IMR-90 (cell line): ENCODE measurements around the gene EVI2A.

Experiments used
- BHLHE40 ChIP-seq: fragments of 150-350 bp; IDR thresholded peaks from 2 replicates; pipeline ENCODE4 v1.6.1; 2016; ENCODE audit warnings: mild to moderate bottlenecking, low read depth, low read length
- CEBPB ChIP-seq: IDR thresholded peaks from 2 replicates; pipeline ENCODE4 v1.6.1; 2012; ENCODE audit warnings: low read depth, low read length, improper control_type of control experiment
- CTCF ChIP-seq: conservative IDR thresholded peaks from 2 replicates; pipeline ENCODE4 v1.5.1; 2012; ENCODE audit warnings: mild to moderate bottlenecking, low read depth, low read length, improper control_type of control experiment
- ELK1 ChIP-seq: fragments of 150-350 bp; IDR thresholded peaks from 2 replicates; pipeline ENCODE4 v1.6.1; 2016; ENCODE audit warnings: low read depth, mild to moderate bottlenecking, low read length, moderate library complexity, borderline replicate concordance
- MAFK ChIP-seq: IDR thresholded peaks from 2 replicates; pipeline ENCODE4 v1.6.1; 2012; ENCODE audit warnings: low read depth, low read length, improper control_type of control experiment
- MXI1 ChIP-seq: IDR thresholded peaks from 2 replicates; pipeline ENCODE4 v1.6.1; 2012; ENCODE audit warnings: low read depth, mild to moderate bottlenecking, low read length, moderate library complexity, borderline replicate concordance
- POLR2A ChIP-seq: IDR thresholded peaks from 2 replicates; pipeline ENCODE4 v1.6.1; 2012; ENCODE audit warnings: mild to moderate bottlenecking, low read depth, low read length
- RAD21 ChIP-seq: IDR thresholded peaks from 2 replicates; pipeline ENCODE4 v1.6.1; 2012; ENCODE audit warnings: low read length, improper control_type of control experiment
- RCOR1 ChIP-seq: IDR thresholded peaks from 2 replicates; pipeline ENCODE4 v1.6.1; 2012; ENCODE audit warnings: mild to moderate bottlenecking, low read length, improper control_type of control experiment; ENCODE audit not compliant: insufficient replicate concordance
- RFX5 ChIP-seq: IDR thresholded peaks from 2 replicates; pipeline ENCODE4 v1.8.0; 2012; ENCODE audit warnings: low read depth, mild to moderate bottlenecking, low read length, moderate library complexity
- SMC3 ChIP-seq: fragments of 150-350 bp; IDR thresholded peaks from 2 replicates; pipeline ENCODE4 v1.6.1; 2016; ENCODE audit warnings: low read depth, mild to moderate bottlenecking, antibody characterized with exemption, low read length, moderate library complexity
- USF2 ChIP-seq: fragments of 150-350 bp; IDR thresholded peaks from 2 replicates; pipeline ENCODE4 v1.6.1; 2017; ENCODE audit warnings: mild to moderate bottlenecking, antibody characterized with exemption, low read length, low read depth

GRCh38 chr17:31275116-31275515 lies 46.3 kb downstream of the EVI2A start:
- TF ChIP-seq CTCF (no peak), RCOR1 (no peak), ELK1 (no peak), CEBPB (no peak), USF2 (no peak), MAFK (no peak), SMC3 (no peak), POLR2A (no peak), RAD21 (no peak), MXI1 (no peak), BHLHE40 (no peak), RFX5 (no peak)
